GM19455 (cell line): Measurements from ENCODE around the gene TRIO.

Experiments
- ATAC-seq: cut with Tn5 transposase; IDR thresholded peaks from one replicate; pipeline ENCODE4 v1.9.1; 2021; ENCODE audit not compliant: unreplicated experiment

The TRIO gene

GRCh38 chr5:14445013-14445412, 301.9 kb downstream of the TRIO start:
- no peak for ATAC-seq

- no peak for ATAC-seq
Measured at GRCh38 chr5:14445576-14446290, 302.6 kb downstream of the TRIO start.

GRCh38 chr5:14447958-14448911, 305.1 kb downstream of the TRIO start:
- peak; percentile 56 for ATAC-seq

GRCh38 chr5:14449052-14449661, 306.0 kb downstream of the TRIO start:
- ATAC-seq: no peak

- ATAC-seq: no peak
Measured at GRCh38 chr5:14450018-14450524, 306.9 kb downstream of the TRIO start.

GRCh38 chr5:14450742-14451141, 307.6 kb downstream of the TRIO start:
- no peak for ATAC-seq

GRCh38 chr5:14451871-14452270, 308.7 kb downstream of the TRIO start:
- no peak for ATAC-seq

- no peak for ATAC-seq
Measured at GRCh38 chr5:14452685-14453454, 309.7 kb downstream of the TRIO start.

GRCh38 chr5:14453481-14453880, 310.3 kb downstream of the TRIO start:
- ATAC-seq: no peak

GRCh38 chr5:14455814-14456321, 312.7 kb downstream of the TRIO start:
- no peak for ATAC-seq

GRCh38 chr5:14457476-14457875, 314.3 kb downstream of the TRIO start:
- no peak for ATAC-seq

- ATAC-seq: no peak
Measured at GRCh38 chr5:14458414-14458813, 315.3 kb downstream of the TRIO start.

- ATAC-seq: no peak
Measured at GRCh38 chr5:14460844-14461398, 317.8 kb downstream of the TRIO start.

GRCh38 chr5:14462681-14463080, 319.5 kb downstream of the TRIO start:
- no peak for ATAC-seq

GRCh38 chr5:14463629-14464028, 320.5 kb downstream of the TRIO start:
- ATAC-seq: no peak

GRCh38 chr5:14464096-14464495, 321.0 kb downstream of the TRIO start:
- ATAC-seq: no peak

- ATAC-seq: no peak
Measured at GRCh38 chr5:14464671-14465070, 321.5 kb downstream of the TRIO start.

- no peak for ATAC-seq
Measured at GRCh38 chr5:14465116-14465515, 322.0 kb downstream of the TRIO start.

GRCh38 chr5:14465776-14466175, 322.6 kb downstream of the TRIO start:
- no peak for ATAC-seq

GRCh38 chr5:14467251-14467650, 324.1 kb downstream of the TRIO start:
- no peak for ATAC-seq
